Cardiac fibroblast (primary cell): ENCODE data around the gene PAK4.

Experiments
- DNase-seq, 2 donors: peaks; one replicate each; pipeline versions ENCODE4 v3.0.0 to v3.0.0-alpha.2; 2010; ENCODE audit warnings: low read depth in 2 of 2
- H3K4me3 ChIP-seq, 2 donors: replicated peaks in 1 of 2; 1 replicate in 1 of 2; 2 replicates in 1 of 2; pipeline ENCODE4 v1.5.1; 2011; ENCODE audit warnings: low read depth in 2 of 2, low read length in 2 of 2, mild to moderate bottlenecking in 2 of 2, moderate library complexity in 1 of 2
- TF ChIP-seq, protein P1 (sequence below): IDR thresholded peaks from one replicate; pipeline ENCODE4 v1.5.1; 2011; ENCODE audit warnings: low read depth, mild to moderate bottlenecking, low read length, inconsistent platforms

Gene PAK4

DNA sequence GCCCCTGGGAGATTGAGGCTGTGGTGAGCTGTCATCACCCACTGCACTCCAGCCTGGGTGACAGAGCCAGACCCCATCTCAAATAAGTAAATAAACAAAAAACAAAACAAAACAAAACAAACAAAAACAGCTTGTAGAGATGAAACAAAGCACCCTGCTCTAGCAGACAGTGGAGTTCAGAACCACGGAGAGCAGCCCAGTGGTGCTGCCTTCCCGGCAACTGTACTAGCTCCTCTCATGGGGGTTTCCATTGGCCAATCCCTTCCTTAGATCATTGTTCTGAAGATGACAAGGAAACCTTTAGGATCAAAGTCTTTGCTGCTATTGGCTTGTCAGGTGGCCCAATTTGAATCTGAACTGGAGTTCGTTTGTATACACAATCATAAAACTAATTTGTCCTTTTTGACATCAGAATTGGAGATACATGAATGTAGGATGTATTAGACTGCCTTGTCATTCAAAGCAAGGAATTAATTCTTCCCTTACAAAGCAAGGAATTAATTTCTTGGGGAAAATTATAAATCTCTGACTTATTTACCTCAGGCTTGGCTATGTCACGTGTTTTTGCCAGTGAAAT is 98.2 kb downstream of the PAK4 start:
- no peak overlapping the region for H3K4me3 ChIP-seq
- TF ChIP-seq, protein P1, sequence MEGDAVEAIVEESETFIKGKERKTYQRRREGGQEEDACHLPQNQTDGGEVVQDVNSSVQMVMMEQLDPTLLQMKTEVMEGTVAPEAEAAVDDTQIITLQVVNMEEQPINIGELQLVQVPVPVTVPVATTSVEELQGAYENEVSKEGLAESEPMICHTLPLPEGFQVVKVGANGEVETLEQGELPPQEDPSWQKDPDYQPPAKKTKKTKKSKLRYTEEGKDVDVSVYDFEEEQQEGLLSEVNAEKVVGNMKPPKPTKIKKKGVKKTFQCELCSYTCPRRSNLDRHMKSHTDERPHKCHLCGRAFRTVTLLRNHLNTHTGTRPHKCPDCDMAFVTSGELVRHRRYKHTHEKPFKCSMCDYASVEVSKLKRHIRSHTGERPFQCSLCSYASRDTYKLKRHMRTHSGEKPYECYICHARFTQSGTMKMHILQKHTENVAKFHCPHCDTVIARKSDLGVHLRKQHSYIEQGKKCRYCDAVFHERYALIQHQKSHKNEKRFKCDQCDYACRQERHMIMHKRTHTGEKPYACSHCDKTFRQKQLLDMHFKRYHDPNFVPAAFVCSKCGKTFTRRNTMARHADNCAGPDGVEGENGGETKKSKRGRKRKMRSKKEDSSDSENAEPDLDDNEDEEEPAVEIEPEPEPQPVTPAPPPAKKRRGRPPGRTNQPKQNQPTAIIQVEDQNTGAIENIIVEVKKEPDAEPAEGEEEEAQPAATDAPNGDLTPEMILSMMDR = no peak
- peak; percentile 36 to 38 for DNase-seq

DNA sequence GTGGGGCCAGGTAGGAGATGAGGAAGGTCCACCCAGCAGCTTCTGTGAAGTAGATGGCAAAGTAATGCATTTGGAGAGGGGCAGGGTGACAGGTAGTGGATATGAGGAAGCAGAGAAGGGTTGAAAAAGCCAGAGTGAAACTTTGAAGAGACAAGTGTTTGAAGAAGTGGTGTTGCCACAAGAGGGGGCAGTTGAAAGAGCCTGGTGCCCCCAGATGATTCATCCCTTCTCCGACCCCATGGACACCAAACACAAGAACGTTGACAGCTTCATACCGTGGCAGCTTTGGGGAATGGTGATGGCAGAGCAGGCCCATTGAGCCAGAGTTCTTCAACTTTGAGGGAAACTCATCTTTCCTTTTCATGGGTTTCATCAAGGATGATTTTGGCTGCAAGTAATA is 99.3 kb downstream of the PAK4 start:
- H3K4me3 ChIP-seq = no peak overlapping the region
- TF ChIP-seq, protein P1 = no peak
- no peak for DNase-seq
